SU-DHL-6 (cell line): ENCODE results near the gene OBSCN.

Experiments
- H2AFZ ChIP-seq: fragments of 200-600 bp; sonication (generic); 2 replicates; pipeline ENCODE4 v1.6.1; 2014; ENCODE audit warnings: low read depth, mild to moderate bottlenecking, moderate library complexity, mixed read lengths, antibody characterized with exemption, low read length; ENCODE audit not compliant: severe bottlenecking
- H3F3A ChIP-seq: fragments of 200-600 bp; shearing (Covaris generic); 2 replicates; pipeline ENCODE4 v1.6.0; 2016; ENCODE audit warnings: antibody characterized with exemption, mild to moderate bottlenecking; ENCODE audit not compliant: insufficient read depth
- H3K27ac ChIP-seq: fragments of 200-600 bp; sonication (generic); 2 replicates; pipeline ENCODE4 v1.5.1; 2016; ENCODE audit warnings: low read depth, mild to moderate bottlenecking, low read length, moderate library complexity, mixed read lengths
- H3K27me3 ChIP-seq: fragments of 200-600 bp; sonication (generic), shearing (Covaris generic); 2 replicates; pipeline ENCODE4 v1.6.0; 2014; ENCODE audit warnings: mild to moderate bottlenecking, low read length
- H3K36me3 ChIP-seq: fragments of 200-600 bp; sonication (generic); 2 replicates; pipeline ENCODE4 v1.6.1; 2014; ENCODE audit warnings: mild to moderate bottlenecking, low read length, mixed read lengths
- H3K4me2 ChIP-seq: fragments of 300-600, 200-600 bp; shearing (Covaris generic), sonication (generic); 2 replicates; pipeline ENCODE4 v1.6.0; 2014; ENCODE audit warnings: low read length, low read depth, mild to moderate bottlenecking; ENCODE audit not compliant: poor library complexity, severe bottlenecking
- H3K4me3 ChIP-seq: fragments of 200-600 bp; sonication (generic); 2 replicates; pipeline ENCODE4 v1.5.1; 2014; ENCODE audit warnings: antibody characterized with exemption, low read length, mild to moderate bottlenecking, mixed read lengths; ENCODE audit not compliant: insufficient read depth, poor library complexity, severe bottlenecking
- H3K79me2 ChIP-seq: fragments of 200-600 bp; sonication (generic); 2 replicates; pipeline ENCODE4 v1.6.1; 2014; ENCODE audit warnings: mild to moderate bottlenecking, low read length, moderate library complexity; ENCODE audit not compliant: insufficient read depth
- H3K9ac ChIP-seq: fragments of 200-600 bp; sonication (generic); 2 replicates; pipeline ENCODE4 v1.7.0; 2014; ENCODE audit warnings: mild to moderate bottlenecking, low read length
- H3K9me2 ChIP-seq: fragments of 200-600 bp; sonication (generic); replicated peaks from 2 replicates; pipeline ENCODE4 v1.6.1; 2014; ENCODE audit warnings: low read length; ENCODE audit not compliant: insufficient read depth
- H3K9me3 ChIP-seq: fragments of 200-600 bp; sonication (generic); 2 replicates; pipeline ENCODE4 v1.6.1; 2014; ENCODE audit warnings: low read length, mixed read lengths; ENCODE audit not compliant: insufficient read depth
- H4K20me1 ChIP-seq: fragments of 200-600 bp; sonication (generic); 2 replicates; pipeline ENCODE4 v1.6.1; 2014; ENCODE audit warnings: low read depth, mild to moderate bottlenecking, antibody characterized with exemption, low read length, moderate library complexity, mixed read lengths
- EZH2phosphoT487 ChIP-seq: fragments of 200-600 bp; sonication (generic), shearing (Covaris generic); conservative IDR thresholded peaks from 2 replicates; pipeline ENCODE4 v1.6.1; 2018; ENCODE audit warnings: mild to moderate bottlenecking, antibody characterized with exemption, low read length, moderate library complexity, mixed read lengths
- TF ChIP-seq, protein P1 (sequence below): fragments of 200-600 bp; sonication (generic); IDR thresholded peaks from one replicate; pipeline ENCODE4 v1.5.1; 2017; ENCODE audit warnings: antibody characterized with exemption, mild to moderate bottlenecking, low read length, moderate library complexity; ENCODE audit not compliant: insufficient read depth, poor library complexity, severe bottlenecking

Gene OBSCN

DNA sequence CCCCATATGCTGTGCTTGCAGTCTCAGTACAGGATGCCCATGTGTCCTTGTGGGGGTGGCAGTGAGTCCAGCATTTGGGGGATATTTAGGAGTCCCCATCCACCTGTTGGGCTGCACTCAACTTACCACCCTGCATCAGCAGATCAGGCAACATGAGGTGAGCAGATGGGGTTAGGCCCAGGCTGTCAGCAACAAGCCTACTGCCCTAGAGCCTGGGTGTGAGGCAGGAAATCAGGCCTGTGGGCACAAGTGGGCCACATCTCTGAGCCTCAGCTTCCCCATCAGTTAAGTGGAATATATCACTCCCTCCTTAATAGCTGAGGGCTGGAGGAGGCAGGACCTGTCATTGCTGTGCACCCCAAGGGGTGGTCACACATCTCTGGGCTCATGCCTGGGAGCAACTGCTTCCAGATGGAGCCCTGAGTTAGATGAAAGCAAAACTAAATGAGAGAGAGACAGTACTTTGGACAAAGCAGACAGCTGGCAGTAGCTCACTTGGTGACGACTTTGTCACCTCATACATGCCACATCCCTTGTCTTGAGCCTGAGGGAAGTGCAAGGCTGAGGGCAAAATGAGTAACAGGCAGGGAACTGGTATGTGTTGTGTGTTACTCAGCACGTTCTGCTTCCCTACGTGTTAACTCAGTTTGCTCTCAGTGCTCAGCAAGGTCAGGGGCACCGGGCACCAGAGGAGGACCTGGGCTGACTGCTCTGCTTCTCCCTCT is 150.4 kb downstream of the OBSCN start:
- Histone ChIP-seq H3K9me2 (no peaks in the 10 kb centered on the region), H3F3A (no peaks in the 10 kb centered on the region), H3K4me2 (no peak overlapping the region), H3K36me3 (no peaks in the 10 kb centered on the region), H3K4me3 (no peak overlapping the region), H3K9me3 (no peaks in the 10 kb centered on the region), H4K20me1 (no peaks in the 10 kb centered on the region), H3K79me2 (no peaks in the 10 kb centered on the region), H3K9ac (no peak overlapping the region), H3K27ac (no peak overlapping the region), H2AFZ (no peak overlapping the region), H3K27me3 (no peaks in the 10 kb centered on the region)
- TF ChIP-seq, protein P1, sequence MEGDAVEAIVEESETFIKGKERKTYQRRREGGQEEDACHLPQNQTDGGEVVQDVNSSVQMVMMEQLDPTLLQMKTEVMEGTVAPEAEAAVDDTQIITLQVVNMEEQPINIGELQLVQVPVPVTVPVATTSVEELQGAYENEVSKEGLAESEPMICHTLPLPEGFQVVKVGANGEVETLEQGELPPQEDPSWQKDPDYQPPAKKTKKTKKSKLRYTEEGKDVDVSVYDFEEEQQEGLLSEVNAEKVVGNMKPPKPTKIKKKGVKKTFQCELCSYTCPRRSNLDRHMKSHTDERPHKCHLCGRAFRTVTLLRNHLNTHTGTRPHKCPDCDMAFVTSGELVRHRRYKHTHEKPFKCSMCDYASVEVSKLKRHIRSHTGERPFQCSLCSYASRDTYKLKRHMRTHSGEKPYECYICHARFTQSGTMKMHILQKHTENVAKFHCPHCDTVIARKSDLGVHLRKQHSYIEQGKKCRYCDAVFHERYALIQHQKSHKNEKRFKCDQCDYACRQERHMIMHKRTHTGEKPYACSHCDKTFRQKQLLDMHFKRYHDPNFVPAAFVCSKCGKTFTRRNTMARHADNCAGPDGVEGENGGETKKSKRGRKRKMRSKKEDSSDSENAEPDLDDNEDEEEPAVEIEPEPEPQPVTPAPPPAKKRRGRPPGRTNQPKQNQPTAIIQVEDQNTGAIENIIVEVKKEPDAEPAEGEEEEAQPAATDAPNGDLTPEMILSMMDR: no peak
- no peak for TF ChIP-seq EZH2phosphoT487

DNA sequence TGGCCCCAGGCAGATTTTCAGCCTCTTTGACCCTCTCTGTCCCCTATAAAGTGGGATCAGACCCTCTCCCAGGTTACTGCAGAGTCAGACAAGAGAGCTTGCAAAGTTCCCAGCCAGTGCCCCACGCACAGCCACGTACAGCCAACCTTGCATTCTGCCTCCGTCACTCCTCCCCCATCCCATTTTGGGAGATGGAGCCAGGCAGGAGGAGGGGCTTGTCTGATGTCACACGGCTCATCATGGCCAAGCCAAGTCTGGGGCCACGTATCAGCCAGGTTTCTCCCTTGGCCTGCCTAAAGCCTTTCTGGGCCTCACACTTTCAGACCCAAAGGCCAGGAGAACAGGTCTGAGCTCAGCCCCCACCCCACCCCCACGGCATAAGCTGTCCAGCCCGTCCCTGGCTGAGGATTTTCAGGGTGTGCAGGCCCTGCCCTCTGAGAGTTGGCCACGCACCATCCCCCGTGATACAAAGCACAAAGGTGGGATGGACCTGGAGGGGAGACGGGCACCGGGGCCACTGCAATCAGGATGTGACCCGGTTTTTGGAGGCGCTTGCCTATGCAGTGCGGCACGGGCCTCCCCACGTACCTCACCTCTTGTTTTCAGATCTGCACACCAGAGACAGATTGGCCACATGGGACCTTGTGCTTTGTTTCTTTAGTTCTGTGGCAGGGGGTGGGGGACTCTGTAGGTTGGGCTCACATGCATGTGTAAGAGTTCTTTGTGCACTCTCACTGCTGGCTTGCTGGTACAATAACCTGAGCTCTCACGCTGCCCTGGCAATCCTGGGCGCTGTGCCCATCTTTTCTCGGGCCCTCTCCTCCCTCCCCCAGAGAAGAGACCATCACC is 151.1 kb downstream of the OBSCN start:
- H2AFZ ChIP-seq: no peak overlapping the region
- H3K36me3 ChIP-seq: no peaks in the 10 kb centered on the region
- no peaks in the 10 kb centered on the region for H4K20me1 ChIP-seq
- no peak overlapping the region for H3K27ac ChIP-seq
- H3K9me2 ChIP-seq: no peaks in the 10 kb centered on the region
- H3F3A ChIP-seq: no peaks in the 10 kb centered on the region
- TF ChIP-seq, protein P1: no peak
- no peak for TF ChIP-seq EZH2phosphoT487
- no peaks in the 10 kb centered on the region for H3K9me3 ChIP-seq
- no peak overlapping the region for H3K4me2 ChIP-seq
- no peak overlapping the region for H3K4me3 ChIP-seq
- no peak overlapping the region for H3K9ac ChIP-seq
- no peaks in the 10 kb centered on the region for H3K27me3 ChIP-seq
- no peaks in the 10 kb centered on the region for H3K79me2 ChIP-seq

DNA sequence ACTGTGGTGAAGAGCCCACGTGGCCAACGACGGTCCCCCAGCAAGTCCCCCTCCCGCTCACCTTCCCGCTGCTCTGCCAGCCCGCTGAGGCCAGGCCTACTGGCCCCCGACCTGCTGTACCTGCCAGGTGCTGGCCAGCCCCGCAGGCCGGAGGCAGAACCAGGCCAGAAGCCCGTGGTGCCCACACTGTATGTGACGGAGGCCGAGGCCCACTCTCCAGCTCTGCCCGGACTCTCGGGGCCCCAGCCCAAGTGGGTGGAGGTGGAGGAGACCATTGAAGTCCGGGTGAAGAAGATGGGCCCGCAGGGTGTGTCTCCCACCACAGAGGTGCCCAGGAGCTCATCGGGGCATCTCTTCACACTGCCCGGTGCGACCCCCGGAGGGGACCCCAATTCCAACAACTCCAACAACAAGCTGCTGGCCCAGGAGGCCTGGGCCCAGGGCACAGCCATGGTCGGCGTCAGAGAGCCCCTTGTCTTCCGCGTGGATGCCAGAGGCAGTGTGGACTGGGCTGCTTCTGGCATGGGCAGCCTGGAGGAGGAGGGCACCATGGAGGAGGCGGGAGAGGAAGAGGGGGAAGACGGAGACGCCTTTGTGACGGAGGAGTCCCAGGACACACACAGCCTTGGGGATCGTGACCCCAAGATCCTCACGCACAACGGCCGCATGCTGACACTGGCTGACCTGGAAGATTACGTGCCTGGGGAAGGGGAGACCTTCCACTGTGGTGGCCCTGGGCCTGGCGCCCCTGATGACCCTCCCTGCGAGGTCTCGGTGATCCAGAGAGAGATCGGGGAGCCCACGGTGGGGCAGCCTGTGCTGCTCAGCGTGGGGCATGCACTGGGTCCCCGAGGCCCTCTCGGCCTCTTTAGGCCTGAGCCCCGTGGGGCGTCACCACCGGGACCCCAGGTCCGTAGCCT is 152.0 kb downstream of the OBSCN start:
- Histone ChIP-seq H4K20me1 (no peaks in the 10 kb centered on the region), H2AFZ (no peak overlapping the region), H3K9me3 (no peaks in the 10 kb centered on the region), H3K27me3 (no peaks in the 10 kb centered on the region), H3F3A (no peaks in the 10 kb centered on the region), H3K4me3 (no peak overlapping the region), H3K4me2 (no peak overlapping the region), H3K27ac (no peak overlapping the region), H3K36me3 (no peaks in the 10 kb centered on the region), H3K79me2 (no peaks in the 10 kb centered on the region), H3K9me2 (no peaks in the 10 kb centered on the region), H3K9ac (no peak overlapping the region)
- TF ChIP-seq, protein P1: no peak
- no peak for TF ChIP-seq EZH2phosphoT487
